Astrocyte (in vitro differentiated cells and primary cell): ENCODE measurements around the gene ODF2. TPM values are rescaled to one million over a fixed set of nuclear protein-coding genes. Genes with fewer than 3 reads are reported as not detected.

Source experiments
- DNase-seq: peaks from one replicate; pipeline ENCODE4 v3.0.0-alpha.2; 2010; ENCODE audit warnings: low read depth
- FAIRE-seq: peaks from 2 replicates; lab custom pipeline; 2011; peaks lifted over from hg19 to GRCh38; lab: Jason Lieb, UNC
- H2AFZ ChIP-seq: 2 replicates; pipeline ENCODE4 v1.6.0; 2012; ENCODE audit warnings: low read depth, low read length, inconsistent platforms
- H3K27ac ChIP-seq: 2 replicates; pipeline ENCODE4 v1.5.1; 2011; ENCODE audit warnings: low read depth, low read length, inconsistent platforms
- H3K27me3 ChIP-seq: 2 replicates; pipeline ENCODE4 v1.6.0; 2011; ENCODE audit warnings: low read length, inconsistent platforms; ENCODE audit not compliant: insufficient read depth
- H3K36me3 ChIP-seq: 2 replicates; pipeline ENCODE4 v1.5.1; 2011; ENCODE audit warnings: low read length, inconsistent platforms; ENCODE audit not compliant: insufficient read depth
- H3K4me1 ChIP-seq: 2 replicates; pipeline ENCODE4 v1.5.1; 2011; ENCODE audit warnings: low read length, inconsistent platforms; ENCODE audit not compliant: insufficient read depth
- H3K4me2 ChIP-seq: 2 replicates; pipeline ENCODE4 v1.6.0; 2012; ENCODE audit warnings: low read length, inconsistent platforms
- H3K4me3 ChIP-seq: 2 replicates; pipeline ENCODE4 v1.5.1; 2011; ENCODE audit warnings: low read depth, mild to moderate bottlenecking, low read length, inconsistent platforms; ENCODE audit not compliant: insufficient read depth
- H3K79me2 ChIP-seq: 2 replicates; pipeline ENCODE4 v1.6.0; 2012; ENCODE audit warnings: mild to moderate bottlenecking, low read length, inconsistent platforms; ENCODE audit not compliant: insufficient read depth
- H3K9ac ChIP-seq: 2 replicates; pipeline ENCODE4 v1.6.0; 2012; ENCODE audit warnings: mild to moderate bottlenecking, low read length, inconsistent platforms
- H3K9me3 ChIP-seq: 2 replicates; pipeline ENCODE4 v1.5.1; 2012; ENCODE audit warnings: low read depth, mild to moderate bottlenecking, low read length, inconsistent platforms; ENCODE audit not compliant: insufficient read depth
- H4K20me1 ChIP-seq: 2 replicates; pipeline ENCODE4 v1.6.0; 2012; ENCODE audit warnings: low read length, inconsistent platforms; ENCODE audit not compliant: insufficient read depth
- H3K27ac Mint-ChIP-seq: one replicate; pipeline ENCODE4 v1.8.0; 2021; ENCODE audit warnings: mild to moderate bottlenecking, mixed read lengths; ENCODE audit not compliant: unreplicated experiment
- H3K27me3 Mint-ChIP-seq: one replicate; pipeline ENCODE4 v1.8.0; 2021; ENCODE audit warnings: low read depth, mixed read lengths; ENCODE audit not compliant: unreplicated experiment
- H3K36me3 Mint-ChIP-seq: one replicate; pipeline ENCODE4 v1.8.0; 2021; ENCODE audit warnings: low read depth, mixed read lengths; ENCODE audit not compliant: unreplicated experiment
- H3K4me1 Mint-ChIP-seq: one replicate; pipeline ENCODE4 v1.8.0; 2021; ENCODE audit warnings: low read depth, mixed read lengths; ENCODE audit not compliant: unreplicated experiment
- H3K4me3 Mint-ChIP-seq: one replicate; pipeline ENCODE4 v1.8.0; 2021; ENCODE audit warnings: mild to moderate bottlenecking, moderate library complexity, mixed read lengths; ENCODE audit not compliant: unreplicated experiment
- H3K9me3 Mint-ChIP-seq: one replicate; pipeline ENCODE4 v1.8.0; 2021; ENCODE audit warnings: mild to moderate bottlenecking, mixed read lengths; ENCODE audit not compliant: unreplicated experiment
- EZH2 ChIP-seq: IDR thresholded peaks from 2 replicates; pipeline ENCODE4 v1.6.1; 2012; ENCODE audit warnings: mild to moderate bottlenecking, low read length, inconsistent platforms; ENCODE audit not compliant: insufficient read depth
- total RNA-seq: library from RNA; stranded (reverse); gene quantifications from 2 replicates; pipeline ENCODE4 v1.2.1, GENCODE V29; 2021
- TF ChIP-seq, protein P1 (sequence below): IDR thresholded peaks from 2 replicates; pipeline ENCODE4 v1.5.1; 2011; ENCODE audit warnings: low read depth, mild to moderate bottlenecking, inconsistent platforms, low read length, moderate library complexity; ENCODE audit not compliant: insufficient read depth

ODF2 gene
- total RNA-seq, 1 donor from 2014 or later = 26.2 TPM

GRCh38 chr9:128484686-128485413 lies 29.0 kb downstream of the ODF2 start:
- Histone ChIP-seq H4K20me1 (no peaks in the 10 kb centered on the region), H3K36me3 (peaks cover 54% of the 10 kb centered on the region), H3K27me3 (no peaks in the 10 kb centered on the region), H3K27ac (no peak overlapping the region), H3K4me1 (no peaks in the 10 kb centered on the region), H3K9me3 (no peaks in the 10 kb centered on the region), H3K4me3 (no peak overlapping the region), H2AFZ (no peak overlapping the region), H3K9ac (no peak overlapping the region), H3K79me2 (no peaks in the 10 kb centered on the region), H3K4me2 (no peak overlapping the region)
- DNase-seq = no peak
- Mint-ChIP-seq H3K27me3 (no peaks in the 10 kb centered on the region), H3K4me1 (no peaks in the 10 kb centered on the region), H3K27ac (no peak overlapping the region), H3K4me3 (no peak overlapping the region), H3K36me3 (peaks cover 42% of the 10 kb centered on the region), H3K9me3 (no peaks in the 10 kb centered on the region)
- FAIRE-seq = no peak
- TF ChIP-seq, protein P1, sequence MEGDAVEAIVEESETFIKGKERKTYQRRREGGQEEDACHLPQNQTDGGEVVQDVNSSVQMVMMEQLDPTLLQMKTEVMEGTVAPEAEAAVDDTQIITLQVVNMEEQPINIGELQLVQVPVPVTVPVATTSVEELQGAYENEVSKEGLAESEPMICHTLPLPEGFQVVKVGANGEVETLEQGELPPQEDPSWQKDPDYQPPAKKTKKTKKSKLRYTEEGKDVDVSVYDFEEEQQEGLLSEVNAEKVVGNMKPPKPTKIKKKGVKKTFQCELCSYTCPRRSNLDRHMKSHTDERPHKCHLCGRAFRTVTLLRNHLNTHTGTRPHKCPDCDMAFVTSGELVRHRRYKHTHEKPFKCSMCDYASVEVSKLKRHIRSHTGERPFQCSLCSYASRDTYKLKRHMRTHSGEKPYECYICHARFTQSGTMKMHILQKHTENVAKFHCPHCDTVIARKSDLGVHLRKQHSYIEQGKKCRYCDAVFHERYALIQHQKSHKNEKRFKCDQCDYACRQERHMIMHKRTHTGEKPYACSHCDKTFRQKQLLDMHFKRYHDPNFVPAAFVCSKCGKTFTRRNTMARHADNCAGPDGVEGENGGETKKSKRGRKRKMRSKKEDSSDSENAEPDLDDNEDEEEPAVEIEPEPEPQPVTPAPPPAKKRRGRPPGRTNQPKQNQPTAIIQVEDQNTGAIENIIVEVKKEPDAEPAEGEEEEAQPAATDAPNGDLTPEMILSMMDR = no peak
- TF ChIP-seq EZH2 = no peak

GRCh38 chr9:128485414-128485855 lies 29.6 kb downstream of the ODF2 start:
- Mint-ChIP-seq H3K4me1 (no peaks in the 10 kb centered on the region), H3K4me3 (no peak overlapping the region), H3K9me3 (no peaks in the 10 kb centered on the region), H3K36me3 (peaks cover 43% of the 10 kb centered on the region), H3K27me3 (no peaks in the 10 kb centered on the region), H3K27ac (no peak overlapping the region)
- H3K9ac ChIP-seq = no peak overlapping the region
- no peaks in the 10 kb centered on the region for H3K27me3 ChIP-seq
- DNase-seq (no peak), FAIRE-seq (no peak)
- peaks cover 53% of the 10 kb centered on the region for H3K36me3 ChIP-seq
- no peak overlapping the region for H3K4me2 ChIP-seq
- TF ChIP-seq EZH2 = no peak
- TF ChIP-seq, protein P1 = no peak
- no peak overlapping the region for H3K4me3 ChIP-seq
- no peaks in the 10 kb centered on the region for H3K4me1 ChIP-seq
- no peaks in the 10 kb centered on the region for H3K79me2 ChIP-seq
- no peaks in the 10 kb centered on the region for H3K9me3 ChIP-seq
- H2AFZ ChIP-seq = no peak overlapping the region
- H3K27ac ChIP-seq = no peak overlapping the region
- H4K20me1 ChIP-seq = no peaks in the 10 kb centered on the region

- Histone ChIP-seq H3K27me3 (no peaks in the 10 kb centered on the region), H3K27ac (no peak overlapping the region), H3K79me2 (no peaks in the 10 kb centered on the region), H3K9me3 (no peaks in the 10 kb centered on the region), H3K4me2 (no peak overlapping the region), H3K36me3 (peaks cover 53% of the 10 kb centered on the region), H3K4me3 (no peak overlapping the region), H3K9ac (no peak overlapping the region), H4K20me1 (no peaks in the 10 kb centered on the region), H3K4me1 (no peaks in the 10 kb centered on the region), H2AFZ (no peak overlapping the region)
- Mint-ChIP-seq H3K36me3 (peaks cover 43% of the 10 kb centered on the region), H3K4me1 (no peaks in the 10 kb centered on the region), H3K9me3 (no peaks in the 10 kb centered on the region), H3K27me3 (no peaks in the 10 kb centered on the region), H3K27ac (no peak overlapping the region), H3K4me3 (no peak overlapping the region)
- TF ChIP-seq, protein P1 = no peak
- TF ChIP-seq EZH2 = no peak
- FAIRE-seq (no peak), DNase-seq (no peak)
These were observed 30.4 kb downstream of the ODF2 start for GRCh38 chr9:128486201-128486600.
